Measurements from ENCODE around the gene SETD1B.
"Not testable (repeated sequence)": the region's sequence is repeated elsewhere in the genome, so short reads cannot be mapped to it uniquely, and the experiment has no call there.

GRCh38 chr12:121790785-121791184 lies 13.0 kb upstream of the SETD1B start:
- not testable (repeated sequence) for TF ChIP-seq POLR2A (IDR thresholded peaks at IDR 0.05; ENCODE audit: low read depth)
- TF ChIP-seq, protein P1, sequence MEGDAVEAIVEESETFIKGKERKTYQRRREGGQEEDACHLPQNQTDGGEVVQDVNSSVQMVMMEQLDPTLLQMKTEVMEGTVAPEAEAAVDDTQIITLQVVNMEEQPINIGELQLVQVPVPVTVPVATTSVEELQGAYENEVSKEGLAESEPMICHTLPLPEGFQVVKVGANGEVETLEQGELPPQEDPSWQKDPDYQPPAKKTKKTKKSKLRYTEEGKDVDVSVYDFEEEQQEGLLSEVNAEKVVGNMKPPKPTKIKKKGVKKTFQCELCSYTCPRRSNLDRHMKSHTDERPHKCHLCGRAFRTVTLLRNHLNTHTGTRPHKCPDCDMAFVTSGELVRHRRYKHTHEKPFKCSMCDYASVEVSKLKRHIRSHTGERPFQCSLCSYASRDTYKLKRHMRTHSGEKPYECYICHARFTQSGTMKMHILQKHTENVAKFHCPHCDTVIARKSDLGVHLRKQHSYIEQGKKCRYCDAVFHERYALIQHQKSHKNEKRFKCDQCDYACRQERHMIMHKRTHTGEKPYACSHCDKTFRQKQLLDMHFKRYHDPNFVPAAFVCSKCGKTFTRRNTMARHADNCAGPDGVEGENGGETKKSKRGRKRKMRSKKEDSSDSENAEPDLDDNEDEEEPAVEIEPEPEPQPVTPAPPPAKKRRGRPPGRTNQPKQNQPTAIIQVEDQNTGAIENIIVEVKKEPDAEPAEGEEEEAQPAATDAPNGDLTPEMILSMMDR (IDR thresholded peaks at IDR 0.05): not testable (repeated sequence)
